LNCAP (cell line): ENCODE measurements around the gene MED12.

Source experiments
- CTCF ChIP-seq: fragments of 450-650 bp; IDR thresholded peaks from 2 replicates; pipeline ENCODE4 v1.5.1; 2017; ENCODE audit warnings: mild to moderate bottlenecking

The MED12 gene

GRCh38 chrX:71095033-71095432 lies 23.4 kb upstream of the MED12 start:
- no peak for TF ChIP-seq CTCF

- no peak for TF ChIP-seq CTCF
Measured at GRCh38 chrX:71095555-71095980, 22.8 kb upstream of the MED12 start, which contains the start of gene FOXO4. FOXO4 (plus strand) TSS chrX:71095851; CDS start chrX:71096529, 678 bp downstream.

GRCh38 chrX:71095981-71096759 lies 22.2 kb upstream of the MED12 start:
- no peak for TF ChIP-seq CTCF

GRCh38 chrX:71096760-71097032 lies 21.7 kb upstream of the MED12 start:
- no peak for TF ChIP-seq CTCF

GRCh38 chrX:71098302-71098701 lies 20.1 kb upstream of the MED12 start:
- TF ChIP-seq CTCF = 0 out of 2 replicates have a peak, but pooled peaks have one; percentile 10

- TF ChIP-seq CTCF = no peak
Measured at GRCh38 chrX:71098951-71099506, 19.4 kb upstream of the MED12 start.

- TF ChIP-seq CTCF = no peak
Measured at GRCh38 chrX:71099736-71100135, 18.7 kb upstream of the MED12 start.
